Mesothelial cell of epicardium (in vitro differentiated cells): ENCODE data around the gene NFAT5. TPM values are rescaled to one million over a fixed set of nuclear protein-coding genes. Genes with fewer than 3 reads are reported as not detected.
"Not testable (repeated sequence)": the region's sequence is repeated elsewhere in the genome, so short reads cannot be mapped to it uniquely, and the experiment has no call there.

ENCODE experiments used
- DNase-seq, 2 experiments: peaks; one replicate each; pipeline ENCODE4 v3.0.0; 2021; ENCODE audit warnings: low spot score in 2 of 2; ENCODE audit not compliant: unreplicated experiment in 2 of 2
- H3K27ac Mint-ChIP-seq: 2 replicates; pipeline ENCODE4 v1.8.0; 2021; ENCODE audit warnings: mixed read lengths
- H3K27me3 Mint-ChIP-seq: 2 replicates; pipeline ENCODE4 v1.8.0; 2021; ENCODE audit warnings: low read depth, mixed read lengths
- H3K36me3 Mint-ChIP-seq: 2 replicates; pipeline ENCODE4 v1.8.0; 2021; ENCODE audit warnings: mixed read lengths
- H3K4me1 Mint-ChIP-seq: 2 replicates; pipeline ENCODE4 v1.8.0; 2021; ENCODE audit warnings: mixed read lengths
- H3K4me3 Mint-ChIP-seq: 2 replicates; pipeline ENCODE4 v1.8.0; 2021; ENCODE audit warnings: mild to moderate bottlenecking, moderate library complexity, mixed read lengths
- H3K9me3 Mint-ChIP-seq: 2 replicates; pipeline ENCODE4 v1.8.0; 2021; ENCODE audit warnings: mixed read lengths
- CTCF ChIP-seq: fragments of 200-600 bp; sonication (generic); IDR thresholded peaks from one replicate; pipeline ENCODE4 v1.5.0; 2021; ENCODE audit warnings: antibody characterized with exemption; ENCODE audit not compliant: unreplicated experiment
- total RNA-seq: library from RNA; stranded (reverse); gene quantifications from 3 replicates; pipeline ENCODE4 v1.2.1, GENCODE V29; 2021

NFAT5 gene
- total RNA-seq, 1 donor from 2014 or later: 92.5 TPM

GRCh38 chr16:69643997-69644396 is 78.2 kb downstream of the NFAT5 start:
- not testable (repeated sequence) for H3K36me3 Mint-ChIP-seq, H3K4me1 Mint-ChIP-seq, H3K9me3 Mint-ChIP-seq, DNase-seq, H3K27me3 Mint-ChIP-seq, H3K27ac Mint-ChIP-seq, H3K4me3 Mint-ChIP-seq

- no peak for DNase-seq
- peaks cover 3% of the 10 kb centered on the region for H3K4me1 Mint-ChIP-seq
- H3K27me3 Mint-ChIP-seq: no peaks in the 10 kb centered on the region
- peaks cover 9% of the 10 kb centered on the region for H3K36me3 Mint-ChIP-seq
- no peak overlapping the region for H3K4me3 Mint-ChIP-seq
- no peak overlapping the region for H3K27ac Mint-ChIP-seq
- H3K9me3 Mint-ChIP-seq: no peaks in the 10 kb centered on the region
- no peak for TF ChIP-seq CTCF
Observed at GRCh38 chr16:69644790-69645189, 79.0 kb downstream of the NFAT5 start.

- DNase-seq: no peak
- no peaks in the 10 kb centered on the region for H3K27me3 Mint-ChIP-seq
Observed at GRCh38 chr16:69647020-69647419, 81.3 kb downstream of the NFAT5 start.

GRCh38 chr16:69651217-69651616 is 85.5 kb downstream of the NFAT5 start:
- TF ChIP-seq CTCF: no peak
- no peak for DNase-seq
- Mint-ChIP-seq H3K4me3 (no peak overlapping the region), H3K27me3 (no peaks in the 10 kb centered on the region), H3K36me3 (peaks cover 27% of the 10 kb centered on the region), H3K4me1 (peaks cover 6% of the 10 kb centered on the region), H3K27ac (peak overlapping the region; percentile 45), H3K9me3 (no peaks in the 10 kb centered on the region)

More at GRCh38 chr16:69647020-69647419, 81.3 kb downstream of the NFAT5 start:
- H3K4me1 Mint-ChIP-seq: peaks cover 6% of the 10 kb centered on the region
- no peak for TF ChIP-seq CTCF
- H3K4me3 Mint-ChIP-seq: no peak overlapping the region
- no peak overlapping the region for H3K27ac Mint-ChIP-seq
- no peaks in the 10 kb centered on the region for H3K9me3 Mint-ChIP-seq
- peaks cover 9% of the 10 kb centered on the region for H3K36me3 Mint-ChIP-seq

GRCh38 chr16:69654280-69654931 is 88.6 kb downstream of the NFAT5 start:
- DNase-seq: no peak
- H3K27me3 Mint-ChIP-seq: no peaks in the 10 kb centered on the region
- no peak overlapping the region for H3K4me3 Mint-ChIP-seq
- TF ChIP-seq CTCF: no peak
- H3K27ac Mint-ChIP-seq: no peak overlapping the region
- H3K4me1 Mint-ChIP-seq: peaks cover 3% of the 10 kb centered on the region
- no peaks in the 10 kb centered on the region for H3K9me3 Mint-ChIP-seq
- peaks cover 23% of the 10 kb centered on the region for H3K36me3 Mint-ChIP-seq

GRCh38 chr16:69660166-69660565 is 94.4 kb downstream of the NFAT5 start:
- H3K36me3 Mint-ChIP-seq: peaks cover 23% of the 10 kb centered on the region
- H3K9me3 Mint-ChIP-seq: no peaks in the 10 kb centered on the region
- no peak for TF ChIP-seq CTCF
- no peaks in the 10 kb centered on the region for H3K27me3 Mint-ChIP-seq
- H3K4me1 Mint-ChIP-seq: no peaks in the 10 kb centered on the region
- no peak overlapping the region for H3K4me3 Mint-ChIP-seq
- no peak for DNase-seq
- H3K27ac Mint-ChIP-seq: no peak overlapping the region
